KOPT-K1 (cell line): Measurements from ENCODE around the gene APBA1.

ENCODE experiments used
- H3K27ac ChIP-seq: fragments of 200-600 bp; sonication (generic); 2 replicates; pipeline ENCODE4 v1.5.1; 2016; ENCODE audit warnings: antibody characterized with exemption, mild to moderate bottlenecking, low read depth, low read length; ENCODE audit not compliant: poor library complexity, severe bottlenecking
- H3K36me3 ChIP-seq: fragments of 200-600 bp; sonication (generic); 2 replicates; pipeline ENCODE4 v1.5.1; 2017; ENCODE audit warnings: antibody characterized with exemption, mild to moderate bottlenecking, low read length, moderate library complexity; ENCODE audit not compliant: insufficient read depth
- H3K9me3 ChIP-seq: fragments of 200-600 bp; sonication (generic); 2 replicates; pipeline ENCODE4 v1.5.1; 2017; ENCODE audit warnings: antibody characterized with exemption, low read length, mild to moderate bottlenecking; ENCODE audit not compliant: insufficient read depth, poor library complexity, severe bottlenecking

APBA1 gene

GRCh38 chr9:69397384-69398214, 274.6 kb downstream of the APBA1 start:
- no peak overlapping the region for H3K27ac ChIP-seq
- no peaks in the 10 kb centered on the region for H3K36me3 ChIP-seq
- no peaks in the 10 kb centered on the region for H3K9me3 ChIP-seq

DNA sequence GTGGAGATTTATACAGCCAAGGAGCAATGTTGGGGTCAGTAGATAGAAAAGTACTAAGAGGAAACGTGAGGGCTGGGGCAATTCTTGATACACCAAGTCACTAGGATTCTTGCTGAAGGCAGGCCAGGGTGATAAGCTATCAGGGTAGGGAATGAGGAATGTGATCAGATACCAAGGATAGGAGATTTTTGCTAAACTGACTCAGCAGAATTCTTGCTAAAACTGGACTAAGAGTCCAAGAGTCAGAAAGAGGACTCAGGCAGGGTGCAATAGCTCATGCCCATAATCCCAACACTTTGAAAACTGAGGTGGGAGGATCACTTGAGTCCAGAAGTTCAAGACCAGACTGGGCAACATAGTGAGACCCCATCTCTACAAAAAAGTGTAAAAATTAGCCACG, 275.4 kb downstream of the APBA1 start:
- Histone ChIP-seq H3K36me3 (no peaks in the 10 kb centered on the region), H3K27ac (no peak overlapping the region), H3K9me3 (no peaks in the 10 kb centered on the region)

GRCh38 chr9:69395718-69396117, 276.5 kb downstream of the APBA1 start:
- H3K36me3 ChIP-seq, result no peaks in the 10 kb centered on the region
- no peak overlapping the region for H3K27ac ChIP-seq
- no peaks in the 10 kb centered on the region for H3K9me3 ChIP-seq

DNA sequence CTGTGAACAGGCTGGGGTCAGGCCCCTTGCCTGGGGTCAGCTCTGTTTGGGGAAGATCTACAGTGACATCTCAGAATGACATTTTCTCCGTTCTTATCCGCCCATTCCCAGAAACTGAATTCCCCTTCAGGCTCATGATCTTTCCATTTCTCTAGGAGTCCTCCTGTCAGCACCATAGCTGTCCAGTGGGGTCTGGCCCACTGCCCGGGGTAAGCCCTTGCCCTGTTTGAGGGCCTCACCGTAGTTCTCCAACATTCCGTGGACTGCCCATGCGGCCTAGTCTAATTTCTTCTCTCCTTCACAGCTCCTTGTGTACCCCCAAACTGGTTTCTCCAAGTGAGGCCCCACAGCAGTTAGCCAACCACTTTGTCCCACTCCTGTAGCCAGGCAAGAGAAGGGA, 278.7 kb downstream of the APBA1 start:
- Histone ChIP-seq H3K27ac (no peak overlapping the region), H3K36me3 (no peaks in the 10 kb centered on the region), H3K9me3 (no peaks in the 10 kb centered on the region)

- no peak overlapping the region for H3K27ac ChIP-seq
- H3K36me3 ChIP-seq, result no peaks in the 10 kb centered on the region
- H3K9me3 ChIP-seq, result no peaks in the 10 kb centered on the region
These were observed 279.3 kb downstream of the APBA1 start for GRCh38 chr9:69392826-69393225.

DNA sequence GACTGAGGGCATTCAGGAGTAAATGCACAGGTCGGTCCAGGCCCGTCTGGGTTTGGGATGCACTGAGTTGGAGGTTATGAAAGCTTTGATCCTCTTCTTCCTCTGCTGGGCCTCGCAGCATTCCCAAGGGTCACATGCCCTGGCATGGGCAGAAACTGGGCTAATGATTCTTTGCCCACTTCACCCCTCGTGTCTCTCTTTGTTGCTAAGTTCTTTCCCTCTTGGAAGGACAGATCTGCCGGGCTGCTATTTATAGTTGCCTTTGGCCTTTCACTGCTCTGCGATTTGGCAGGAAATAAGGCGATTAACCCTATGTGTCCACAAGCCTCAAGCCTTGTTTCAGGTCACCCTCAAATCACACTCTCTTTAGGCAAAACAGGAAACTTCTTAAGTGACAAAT, 280.2 kb downstream of the APBA1 start:
- H3K36me3 ChIP-seq, result no peaks in the 10 kb centered on the region
- H3K9me3 ChIP-seq, result no peaks in the 10 kb centered on the region
- no peak overlapping the region for H3K27ac ChIP-seq

DNA sequence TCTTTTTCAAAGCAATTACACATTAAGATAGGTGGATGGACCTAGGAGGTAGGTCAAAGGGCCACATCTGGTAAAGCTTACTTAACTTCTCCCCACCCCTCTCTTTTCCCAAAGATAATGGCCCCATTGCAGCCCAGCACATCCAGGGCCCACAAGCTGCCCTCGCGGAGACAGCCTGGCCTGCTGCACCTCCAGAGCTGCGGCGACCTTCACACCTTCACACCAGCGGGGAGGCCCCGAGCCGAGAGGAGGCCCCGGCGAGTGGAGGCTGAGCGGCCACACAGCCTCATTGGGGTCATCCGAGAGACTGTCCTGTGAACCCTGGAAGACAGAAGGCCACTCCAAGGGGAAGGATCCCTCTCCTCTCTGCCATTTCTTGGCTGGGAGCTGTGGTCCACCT, 280.7 kb downstream of the APBA1 start:
- H3K9me3 ChIP-seq, result no peaks in the 10 kb centered on the region
- no peaks in the 10 kb centered on the region for H3K36me3 ChIP-seq
- no peak overlapping the region for H3K27ac ChIP-seq

- Histone ChIP-seq H3K27ac (no peak overlapping the region), H3K36me3 (no peaks in the 10 kb centered on the region), H3K9me3 (no peaks in the 10 kb centered on the region)
These were observed 282.7 kb downstream of the APBA1 start for GRCh38 chr9:69389437-69389995.

DNA sequence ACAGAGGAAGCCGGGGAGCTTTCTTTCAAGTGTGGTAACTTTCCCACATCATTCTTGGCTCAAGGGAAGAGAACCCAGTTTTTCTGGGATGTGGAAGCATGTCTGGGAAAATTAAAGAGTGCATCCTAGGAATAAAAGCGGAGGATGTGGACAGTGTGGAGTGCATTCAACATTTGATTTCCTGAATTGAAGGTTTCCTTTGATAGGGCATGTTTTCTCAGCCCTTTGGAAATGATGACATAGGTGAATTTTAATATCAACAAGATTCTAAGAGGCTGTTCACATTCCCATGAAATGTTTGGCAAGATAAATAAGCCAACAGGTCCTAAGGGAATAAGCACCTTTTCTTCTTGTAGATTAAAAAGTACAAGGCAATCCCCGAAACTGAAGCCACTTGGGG, 283.6 kb downstream of the APBA1 start:
- no peaks in the 10 kb centered on the region for H3K9me3 ChIP-seq
- no peak overlapping the region for H3K27ac ChIP-seq
- no peaks in the 10 kb centered on the region for H3K36me3 ChIP-seq

- H3K27ac ChIP-seq, result no peak overlapping the region
- no peaks in the 10 kb centered on the region for H3K9me3 ChIP-seq
- no peaks in the 10 kb centered on the region for H3K36me3 ChIP-seq
These were observed 285.5 kb downstream of the APBA1 start for GRCh38 chr9:69386651-69387050.

GRCh38 chr9:69385581-69386033, 286.6 kb downstream of the APBA1 start:
- Histone ChIP-seq H3K9me3 (no peaks in the 10 kb centered on the region), H3K27ac (no peak overlapping the region), H3K36me3 (no peaks in the 10 kb centered on the region)

GRCh38 chr9:69382135-69382534, 290.0 kb downstream of the APBA1 start:
- H3K36me3 ChIP-seq, result no peaks in the 10 kb centered on the region
- H3K9me3 ChIP-seq, result no peaks in the 10 kb centered on the region
- H3K27ac ChIP-seq, result no peak overlapping the region

- no peak overlapping the region for H3K27ac ChIP-seq
- H3K9me3 ChIP-seq, result no peaks in the 10 kb centered on the region
- H3K36me3 ChIP-seq, result no peaks in the 10 kb centered on the region
These were observed 291.4 kb downstream of the APBA1 start for GRCh38 chr9:69380811-69381210.

GRCh38 chr9:69380301-69380700, 291.9 kb downstream of the APBA1 start:
- H3K9me3 ChIP-seq, result no peaks in the 10 kb centered on the region
- no peaks in the 10 kb centered on the region for H3K36me3 ChIP-seq
- no peak overlapping the region for H3K27ac ChIP-seq

DNA sequence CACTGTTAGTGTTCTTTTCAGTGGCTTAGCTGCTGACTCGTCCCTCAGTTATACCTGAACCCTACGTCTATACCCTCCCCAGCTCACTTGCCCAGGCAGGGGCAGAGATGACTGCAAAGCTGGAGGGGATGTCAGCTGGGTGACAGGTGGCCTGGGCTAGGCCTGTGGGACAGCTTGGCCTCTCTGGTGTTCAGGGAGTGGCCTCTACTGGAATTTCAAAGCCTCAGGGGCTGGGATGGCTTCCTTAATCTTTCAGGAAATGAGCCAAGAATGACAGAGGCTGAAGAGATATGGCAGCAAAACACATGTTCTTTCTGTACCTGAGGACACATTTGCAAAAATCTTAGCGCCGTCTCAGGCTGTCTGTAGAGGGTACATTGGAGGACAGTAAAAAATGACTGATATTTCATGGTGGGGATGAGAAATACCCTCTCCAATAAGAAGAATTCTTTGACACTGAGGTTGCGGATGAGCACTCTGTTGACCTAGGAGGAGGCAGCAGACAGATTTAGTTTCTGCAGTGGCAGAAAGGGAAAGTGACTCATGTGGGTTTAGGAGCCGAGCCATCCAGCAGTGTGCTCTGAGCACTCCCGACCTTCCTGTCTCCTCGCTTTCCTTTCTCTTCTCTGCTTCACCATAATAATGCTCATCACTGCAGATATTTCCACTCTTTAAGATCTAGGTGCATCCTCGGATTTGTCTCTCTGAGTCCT, 292.7 kb downstream of the APBA1 start:
- Histone ChIP-seq H3K36me3 (no peaks in the 10 kb centered on the region), H3K27ac (no peak overlapping the region), H3K9me3 (no peaks in the 10 kb centered on the region)
